K562 (cell line): ENCODE results near the gene PPP6R1. TPM values are rescaled to one million over a fixed set of nuclear protein-coding genes. Genes with fewer than 3 reads are reported as not detected.

ENCODE experiments used
- CBFA2T3 ChIP-seq: fragments of 450-650 bp; IDR thresholded peaks from 2 replicates; pipeline ENCODE4 v1.6.1; 2017
- GTF2E2 ChIP-seq: fragments of 200-800 bp; sonication (Bioruptor generic); IDR thresholded peaks from 2 replicates; pipeline ENCODE4 v1.6.1; 2016; ENCODE audit warnings: missing genetic modification characterization, missing compliant biosample characterization
- HDAC3 ChIP-seq: fragments of 450-650 bp; IDR thresholded peaks from 2 replicates; pipeline ENCODE4 v1.6.1; 2018; ENCODE audit warnings: borderline replicate concordance, mild to moderate bottlenecking, moderate library complexity; ENCODE audit not compliant: partially characterized antibody
- PTTG1 ChIP-seq: fragments of 450-650 bp; IDR thresholded peaks from 2 replicates; pipeline ENCODE4 v1.6.1; 2016; ENCODE audit warnings: low read depth, mild to moderate bottlenecking, missing genetic modification characterization, missing compliant biosample characterization
- TCF3 ChIP-seq: sonication (generic); formaldehyde crosslinking; IDR thresholded peaks from 2 replicates; pipeline ENCODE4 v1.4.0; 2020; ENCODE audit warnings: mild to moderate bottlenecking, missing genetic modification reagents
- TOE1 ChIP-seq, 2 experiments: fragments of 450-650 bp in 1 of 2; sonication (generic) in 1 of 2; formaldehyde crosslinking in 1 of 2; IDR thresholded peaks; 2 replicates each; pipeline versions ENCODE4 v1.7.1 to v1.8.0; 2016 to 2022; ENCODE audit warnings: borderline replicate concordance in 2 of 2, mild to moderate bottlenecking in 2 of 2, antibody characterized with exemption in 1 of 2, inconsistent platforms in 1 of 2, low read depth in 1 of 2, missing genetic modification reagents in 1 of 2, moderate library complexity in 1 of 2
- TRIM24 ChIP-seq, 2 experiments: fragments of 450-650 bp; IDR thresholded peaks; 2 replicates each; pipeline ENCODE4 v1.6.1; 2016
- ZNF274 ChIP-seq: IDR thresholded peaks from 2 replicates; pipeline ENCODE4 v1.6.1; 2011; ENCODE audit warnings: low read depth, mild to moderate bottlenecking, low read length, moderate library complexity, borderline replicate concordance
- ZNF830 ChIP-seq: fragments of 250-450 bp; sonication (Bioruptor Pico); IDR thresholded peaks from 2 replicates; pipeline ENCODE4 v1.5.0; 2021; ENCODE audit warnings: mild to moderate bottlenecking
- polyA plus RNA-seq, 8 experiments: library from polyadenylated mRNA; depleted of rRNA in 4 of 8; stranded (reverse) in 5 of 8; unstranded in 3 of 8; fragments of >200 nt; fragmentation: Nextera tagmentation in 2 of 8; fragmentation: Illumina TruSeq in 1 of 8; extraction: Ambion mirVana in 2 of 8; extraction: Trizol in 1 of 8; gene quantifications; 2 replicates each; pipeline versions ENCODE4 v1.2.1 to v1.2.3, GENCODE V29; 2011 to 2014; ENCODE audit warnings: inconsistent platforms in 1 of 8, missing spikeins in 1 of 8
- total RNA-seq, 7 experiments: library from RNA; depleted of rRNA in 6 of 7; stranded (reverse); fragments of >200 nt in 6 of 7; fragmentation: Illumina TruSeq in 2 of 7; extraction: Trizol in 2 of 7; gene quantifications; 2 replicates each; pipeline versions ENCODE4 v1.2.1 to v1.2.3, GENCODE V29; 2011 to 2021; ENCODE audit warnings: low replicate concordance in 1 of 7
- TF ChIP-seq, protein P1 (sequence below), 2 experiments: fragments of 450-650 bp; IDR thresholded peaks; 2 replicates each; pipeline ENCODE4 v1.6.1; 2016; ENCODE audit warnings: mild to moderate bottlenecking in 2 of 2, borderline replicate concordance in 1 of 2, low read depth in 1 of 2, moderate library complexity in 1 of 2
- TF ChIP-seq, protein P2 (sequence below): IDR thresholded peaks from 2 replicates; pipeline ENCODE4 v1.6.1; 2011; ENCODE audit not compliant: insufficient read length; ENCODE audit errors: extremely low read depth

The PPP6R1 gene
- total and polyA plus RNA-seq, 9 of the 15 experiments (the other 6 are each of a cell fraction or from before 2014, with no cell fraction given) = 0.48 to 135 (median 37.2) TPM

DNA sequence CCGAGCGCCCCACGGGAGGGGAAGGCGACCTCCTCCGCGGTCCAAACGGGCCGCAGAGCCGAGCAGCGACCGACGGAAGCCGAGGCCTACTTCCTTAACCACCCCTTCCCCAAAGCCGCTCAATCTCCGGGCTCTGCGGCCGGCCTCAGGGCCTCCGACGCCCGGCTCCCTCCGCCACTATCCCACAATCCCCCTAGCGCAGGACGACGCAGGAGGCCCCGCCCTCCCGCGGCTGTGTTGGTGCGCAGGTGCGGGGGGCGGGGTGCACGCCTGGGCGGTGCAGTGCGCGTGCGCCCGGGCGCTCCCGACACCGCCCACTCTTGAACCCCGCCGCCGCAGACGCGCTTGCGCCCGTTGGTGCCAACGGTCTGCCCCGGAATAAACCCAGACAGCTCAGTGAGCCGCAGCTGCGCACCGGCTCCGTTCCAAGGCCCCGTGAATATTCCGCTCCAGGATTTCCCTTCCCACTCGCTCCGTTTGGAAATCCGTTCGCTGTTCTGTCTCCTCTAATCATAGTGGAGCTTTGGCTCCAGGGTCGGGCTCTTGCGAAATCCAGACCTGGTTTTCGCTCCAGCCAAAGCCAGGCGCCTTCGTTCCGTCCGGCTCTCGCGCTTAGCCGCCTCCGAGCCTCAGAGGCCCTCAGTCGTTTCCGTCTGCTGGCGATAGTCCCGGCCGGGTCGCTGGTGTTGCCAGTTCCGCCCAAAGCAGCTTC is at the start of gene PPP6R1 (continued):
- TF ChIP-seq GTF2E2 (tag) (no peak; the same call in none of the 2 replicates), CBFA2T3 (peak; percentile 61), TOE1 (IDR thresholded peaks at IDR 0.05; ENCODE audit: borderline replicate concordance) (peak; percentile 98), TOE1 (CRISPR knock-in tag; IDR thresholded peaks at IDR 0.05; ENCODE audit: borderline replicate concordance, low read depth) (no peak), HDAC3 (peak; percentile 99), TCF3 (CRISPR knock-in tag) (peak; percentile 64), ZNF830 (CRISPR knock-in tag) (no peak), ZNF274 (peak; percentile 30; the same call in 1 of the 2 replicates), TRIM24 (IDR thresholded peaks at IDR 0.05) (peak in 1 of 2 experiments; percentile 55; a peak in 2 of 4 replicates), PTTG1 (tag) (no peak)
- TF ChIP-seq, protein P1, sequence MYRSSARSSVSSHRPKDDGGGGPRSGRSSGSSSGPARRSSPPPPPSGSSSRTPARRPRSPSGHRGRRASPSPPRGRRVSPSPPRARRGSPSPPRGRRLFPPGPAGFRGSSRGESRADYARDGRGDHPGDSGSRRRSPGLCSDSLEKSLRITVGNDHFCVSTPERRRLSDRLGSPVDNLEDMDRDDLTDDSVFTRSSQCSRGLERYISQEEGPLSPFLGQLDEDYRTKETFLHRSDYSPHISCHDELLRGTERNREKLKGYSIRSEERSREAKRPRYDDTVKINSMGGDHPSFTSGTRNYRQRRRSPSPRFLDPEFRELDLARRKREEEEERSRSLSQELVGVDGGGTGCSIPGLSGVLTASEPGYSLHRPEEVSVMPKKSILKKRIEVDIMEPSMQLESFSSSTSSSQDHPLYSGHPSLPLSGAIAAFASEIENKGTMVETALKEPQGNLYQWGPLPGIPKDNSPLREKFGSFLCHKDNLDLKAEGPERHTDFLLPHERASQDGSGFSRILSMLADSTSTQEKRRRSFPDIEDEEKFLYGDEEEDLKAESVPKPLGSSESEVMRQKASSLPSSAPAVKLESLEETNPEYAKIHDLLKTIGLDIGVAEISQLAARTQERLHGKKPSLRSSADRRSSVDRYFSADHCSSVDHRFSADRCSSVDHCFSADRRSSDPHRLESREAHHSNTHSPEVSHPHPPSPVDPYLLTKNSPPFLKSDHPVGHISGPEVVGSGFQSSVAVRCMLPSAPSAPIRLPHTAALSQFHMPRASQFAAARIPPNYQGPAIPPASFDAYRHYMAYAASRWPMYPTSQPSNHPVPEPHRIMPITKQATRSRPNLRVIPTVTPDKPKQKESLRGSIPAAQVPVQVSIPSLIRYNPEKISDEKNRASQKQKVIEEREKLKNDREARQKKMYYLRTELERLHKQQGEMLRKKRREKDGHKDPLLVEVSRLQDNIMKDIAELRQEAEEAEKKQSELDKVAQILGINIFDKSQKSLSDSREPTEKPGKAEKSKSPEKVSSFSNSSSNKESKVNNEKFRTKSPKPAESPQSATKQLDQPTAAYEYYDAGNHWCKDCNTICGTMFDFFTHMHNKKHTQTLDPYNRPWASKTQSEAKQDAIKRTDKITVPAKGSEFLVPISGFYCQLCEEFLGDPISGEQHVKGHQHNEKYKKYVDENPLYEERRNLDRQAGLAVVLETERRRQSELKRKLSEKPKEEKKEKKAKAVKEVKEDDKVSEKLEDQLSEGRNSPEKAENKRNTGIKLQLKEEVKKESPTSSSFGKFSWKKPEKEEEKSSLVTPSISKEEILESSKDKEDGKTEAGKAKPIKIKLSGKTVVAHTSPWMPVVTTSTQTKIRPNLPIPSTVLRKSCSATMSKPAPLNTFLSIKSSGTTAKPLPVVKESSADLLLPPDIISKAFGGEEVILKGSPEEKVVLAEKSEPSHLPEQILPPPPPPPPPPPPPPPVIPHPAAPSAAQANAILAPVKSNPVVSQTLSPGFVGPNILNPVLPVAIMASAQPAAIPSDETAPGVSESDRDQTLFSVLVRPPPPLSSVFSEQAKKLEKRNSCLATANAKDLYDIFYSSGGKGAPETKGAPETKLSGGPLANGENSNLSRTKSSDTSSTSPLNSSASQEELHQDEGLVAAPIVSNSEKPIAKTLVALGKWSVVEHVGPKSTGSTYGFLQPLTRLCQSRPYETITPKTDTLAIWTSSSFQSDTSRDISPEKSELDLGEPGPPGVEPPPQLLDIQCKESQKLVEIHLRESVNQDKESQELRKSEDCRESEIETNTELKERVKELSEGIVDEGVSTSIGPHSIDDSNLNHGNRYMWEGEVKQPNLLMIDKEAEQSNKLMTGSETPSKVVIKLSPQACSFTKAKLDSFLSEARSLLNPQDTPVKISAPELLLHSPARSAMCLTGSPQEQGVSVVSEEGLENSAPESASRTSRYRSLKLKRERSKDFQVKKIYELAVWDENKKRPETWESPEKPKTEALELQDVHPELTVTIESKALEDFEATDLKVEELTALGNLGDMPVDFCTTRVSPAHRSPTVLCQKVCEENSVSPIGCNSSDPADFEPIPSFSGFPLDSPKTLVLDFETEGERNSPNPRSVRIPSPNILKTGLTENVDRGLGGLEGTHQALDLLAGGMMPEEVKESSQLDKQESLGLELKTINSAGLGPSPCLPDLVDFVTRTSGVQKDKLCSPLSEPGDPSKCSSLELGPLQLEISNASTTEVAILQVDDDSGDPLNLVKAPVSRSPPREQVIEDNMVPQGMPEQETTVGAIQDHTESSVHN (IDR thresholded peaks at IDR 0.05; ENCODE audit: borderline replicate concordance in 1 of 2, low read depth in 1 of 2) = 0 out of 4 replicates have a peak, but pooled peaks of 1 of the 2 experiments have one; percentile 41
- TF ChIP-seq, protein P2, sequence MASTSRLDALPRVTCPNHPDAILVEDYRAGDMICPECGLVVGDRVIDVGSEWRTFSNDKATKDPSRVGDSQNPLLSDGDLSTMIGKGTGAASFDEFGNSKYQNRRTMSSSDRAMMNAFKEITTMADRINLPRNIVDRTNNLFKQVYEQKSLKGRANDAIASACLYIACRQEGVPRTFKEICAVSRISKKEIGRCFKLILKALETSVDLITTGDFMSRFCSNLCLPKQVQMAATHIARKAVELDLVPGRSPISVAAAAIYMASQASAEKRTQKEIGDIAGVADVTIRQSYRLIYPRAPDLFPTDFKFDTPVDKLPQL = no peak
